HAP-1 (cell line): ENCODE data around the gene BRWD1.

ENCODE experiments used
- DNase-seq, 2 experiments: peaks; one replicate each; pipeline ENCODE4 v3.0.0-alpha.2; 2016 to 2020; ENCODE audit warnings: low spot score in 2 of 2
- H3K27me3 ChIP-seq: fragments of 250-450 bp; sonication (Bioruptor Pico); 2 replicates; pipeline ENCODE4 v1.5.1; 2020; ENCODE audit warnings: low read depth, mild to moderate bottlenecking, moderate library complexity
- H3K36me3 ChIP-seq: fragments of 250-450 bp; sonication (Bioruptor Pico); replicated peaks from 2 replicates; pipeline ENCODE4 v1.5.1; 2020; ENCODE audit warnings: mild to moderate bottlenecking
- H3K4me1 ChIP-seq: fragments of 250-450 bp; sonication (Bioruptor Pico); 2 replicates; pipeline ENCODE4 v1.5.1; 2020; ENCODE audit warnings: mild to moderate bottlenecking
- H3K4me3 ChIP-seq: fragments of 250-450 bp; sonication (Bioruptor Pico); 2 replicates; pipeline ENCODE4 v1.5.1; 2020; ENCODE audit warnings: mild to moderate bottlenecking, moderate library complexity
- H3K9me3 ChIP-seq: fragments of 250-450 bp; sonication (Bioruptor Pico); 2 replicates; pipeline ENCODE4 v1.5.1; 2020; ENCODE audit warnings: mild to moderate bottlenecking, moderate library complexity
- in situ Hi-C: fragments of 300-500 bp; cut with MboI; formaldehyde crosslinking; loops from 3 replicates; pipeline ENCODE4 v1.14.3; 2020; ENCODE audit warnings: low sequenced_read_pairs, inconsistent platforms, mixed read lengths

BRWD1 gene

GRCh38 chr21:39134288-39134810 is 179.1 kb downstream of the BRWD1 start:
- in situ Hi-C loops, result loop anchor here (25.0 kb wide), 2 partner anchors 922 to 1422 kb away; no protein-coding TSS in a partner anchor
- no peak for DNase-seq
- no peaks in the 10 kb centered on the region for H3K4me1 ChIP-seq
- H3K36me3 ChIP-seq, result no peaks in the 10 kb centered on the region
- H3K27me3 ChIP-seq, result 0 out of 2 replicates have a peak, but pooled peaks cover under 1% of the 10 kb centered on the region
- no peak overlapping the region for H3K4me3 ChIP-seq
- no peaks in the 10 kb centered on the region for H3K9me3 ChIP-seq
